ENCODE data around the gene TMEM163. TPM values are rescaled to one million over a fixed set of nuclear protein-coding genes. Genes with fewer than 3 reads are reported as not detected.

TMEM163 gene
- total and polyA plus RNA-seq, 9 donors: 0.24 to 3.6 (median 1.5) TPM

- WGBS, 3 donors: 52 to 64% (median 60%) methylated on average over 6 of the region's 6 CpGs
- Histone ChIP-seq H3K27me3 (no peaks in the 10 kb centered on the region), H3K27ac (no peak overlapping the region), H3K9me3 (no peaks in the 10 kb centered on the region), H3K4me3 (no peak overlapping the region), H3K4me1 (ENCODE audit: insufficient read depth) (peaks cover 4% of the 10 kb centered on the region), H3K36me3 (no peaks in the 10 kb centered on the region)
- TF ChIP-seq EP300 (IDR thresholded peaks at IDR 0.05): no peak
- TF ChIP-seq CTCF (IDR thresholded peaks at IDR 0.05): no peak
- TF ChIP-seq POLR2A (IDR thresholded peaks at IDR 0.05): no peak
- intact Hi-C loops (cut with DNase I): no loop called here
- no peak for DNase-seq
Observed at GRCh38 chr2:134722728-134723127, 3.9 kb upstream of the TMEM163 start.

- Histone ChIP-seq H3K36me3 (no peaks in the 10 kb centered on the region), H3K4me3 (no peak overlapping the region), H3K9me3 (no peaks in the 10 kb centered on the region), H3K27me3 (no peaks in the 10 kb centered on the region), H3K4me1 (ENCODE audit: insufficient read depth) (peaks cover 5% of the 10 kb centered on the region), H3K27ac (no peak overlapping the region)
- 95 to 97% (median 95%) methylated on average over 4 of the region's 4 CpGs for WGBS, 3 donors
- no peak for TF ChIP-seq POLR2A (IDR thresholded peaks at IDR 0.05)
- TF ChIP-seq EP300 (IDR thresholded peaks at IDR 0.05): no peak
- TF ChIP-seq CTCF (IDR thresholded peaks at IDR 0.05): no peak
- no peak for DNase-seq
- intact Hi-C loops (cut with DNase I): no loop called here
Observed at GRCh38 chr2:134721596-134721995, 2.8 kb upstream of the TMEM163 start.

DNA sequence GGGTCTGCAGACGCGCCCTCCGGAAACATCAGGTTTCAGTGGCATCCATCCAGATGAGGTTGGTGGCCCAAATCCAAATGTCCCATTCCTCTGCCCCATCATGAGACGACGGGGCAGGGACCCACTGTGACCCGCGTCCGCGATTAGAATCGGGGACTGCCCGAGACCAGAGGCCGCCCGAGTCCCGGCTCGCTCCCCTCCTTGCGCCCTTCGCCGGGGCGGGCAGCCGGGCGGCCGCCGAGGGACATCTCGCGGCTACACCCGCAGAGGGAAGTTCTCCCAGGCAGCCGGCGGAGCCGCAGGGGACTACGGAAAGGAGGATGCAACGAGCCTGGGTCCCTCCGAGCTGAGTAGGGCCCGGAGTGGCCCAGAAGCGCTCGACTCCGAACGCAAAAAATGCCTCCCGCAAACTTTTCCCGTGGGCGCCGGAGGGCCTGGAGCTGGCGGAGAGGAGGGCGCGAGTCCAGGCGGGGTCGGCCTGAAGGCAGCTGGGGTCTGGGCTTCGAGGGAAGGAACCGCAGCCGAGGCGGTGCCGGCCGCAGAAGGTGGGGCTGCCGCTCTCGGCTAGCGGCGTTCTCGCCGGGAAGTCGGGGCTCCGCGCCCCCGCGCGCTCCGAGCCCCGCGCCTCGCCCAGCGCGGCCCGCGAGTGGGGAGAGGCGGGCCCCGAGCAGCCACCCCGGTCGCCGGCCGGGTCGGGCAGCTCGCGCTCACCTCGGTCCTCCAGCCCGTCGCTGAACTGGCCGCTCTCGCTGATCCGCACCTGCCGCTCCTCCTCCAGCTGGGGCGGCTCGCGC, 580 bp downstream of the TMEM163 start:
- peak in 3 of 5 donors; percentile 30 to 46 (median 36) for DNase-seq

GRCh38 chr2:134717286-134718022, 1.3 kb downstream of the TMEM163 start:
- Histone ChIP-seq H3K27ac (no peak overlapping the region), H3K9me3 (no peaks in the 10 kb centered on the region), H3K4me3 (no peak overlapping the region), H3K4me1 (ENCODE audit: insufficient read depth) (peaks cover 4% of the 10 kb centered on the region), H3K27me3 (no peaks in the 10 kb centered on the region), H3K36me3 (no peaks in the 10 kb centered on the region)
- no peak for DNase-seq
- no peak for TF ChIP-seq EP300 (IDR thresholded peaks at IDR 0.05)
- no peak for TF ChIP-seq POLR2A (IDR thresholded peaks at IDR 0.05)
- TF ChIP-seq CTCF (IDR thresholded peaks at IDR 0.05): no peak
- 28 to 32% (median 32%) methylated on average over 24 of the region's 24 CpGs for WGBS, 3 donors
- intact Hi-C loops (cut with DNase I): no loop called here

More for the DNA sequence above, 580 bp downstream of the TMEM163 start:
- Histone ChIP-seq H3K9me3 (no peaks in the 10 kb centered on the region), H3K27me3 (no peaks in the 10 kb centered on the region), H3K27ac (no peak overlapping the region), H3K4me1 (ENCODE audit: insufficient read depth) (peaks cover 4% of the 10 kb centered on the region), H3K4me3 (peak overlapping the region; percentile 28), H3K36me3 (no peaks in the 10 kb centered on the region)
- WGBS, 3 donors: 0 to 2% (median 1%) methylated on average over 49 to 91 of the region's 91 CpGs
- TF ChIP-seq CTCF (IDR thresholded peaks at IDR 0.05): no peak
- no peak for TF ChIP-seq POLR2A (IDR thresholded peaks at IDR 0.05)
- no peak for TF ChIP-seq EP300 (IDR thresholded peaks at IDR 0.05)
- intact Hi-C loops (cut with DNase I): no loop called here
